Ovary (tissue), 3 donors: Measurements from ENCODE around the gene PPP1R1B.

Experiments used
- CTCF ChIP-seq, 3 donors: fragments of 450-650 bp in 2 of 3; fragments of 200-600 bp in 1 of 3; IDR thresholded peaks; one replicate each; pipeline versions ENCODE4 v1.5.1 to v1.8.0; 2016 to 2022; ENCODE audit warnings: antibody characterized with exemption in 3 of 3, mild to moderate bottlenecking in 1 of 3
- POLR2A ChIP-seq: fragments of 450-650 bp; IDR thresholded peaks from one replicate; pipeline ENCODE4 v1.6.1; 2017; ENCODE audit warnings: antibody characterized with exemption, mild to moderate bottlenecking, moderate library complexity
- donor health status: DM: no; HTN: no; CAD: no.

GRCh38 chr17:39675390-39676082 lies 48.8 kb downstream of the PPP1R1B start:
- TF ChIP-seq CTCF (IDR thresholded peaks at IDR 0.05) (no peak), POLR2A (no peak)
